T-cell (primary cell): ENCODE results near the gene NYAP2. TPM values are rescaled to one million over a fixed set of nuclear protein-coding genes. Genes with fewer than 3 reads are reported as not detected.

Experiments
- ATAC-seq, 4 experiments: fragments of 200-7000 bp in 3 of 4; fragments of 150-1000 bp in 1 of 4; cut with Tn5 transposase; replicated peaks in 1 of 4; 1 replicate in 3 of 4; 2 replicates in 1 of 4; pipeline ENCODE4 v1.10.0; 2021; ENCODE audit warnings: moderate library complexity in 3 of 4, mild to moderate bottlenecking in 2 of 4, moderate number of reproducible peaks in 1 of 4
- CTCF ChIA-PET, 2 donors: fragments of 300-600 bp; sonication (Branson Sonifier 250); formaldehyde crosslinking; loops; one replicate each; lab custom pipeline; 2022; ENCODE audit warnings: antibody characterized with exemption in 2 of 2; lab: Charles Lee
- POLR2A ChIA-PET, 2 donors: fragments of 300-600 bp; sonication (Branson Sonifier 250); formaldehyde crosslinking; loops; one replicate each; lab custom pipeline; 2022; ENCODE audit warnings: antibody characterized with exemption in 2 of 2; lab: Charles Lee
- DNase-seq, 35 experiments: peaks; one replicate each; pipeline versions ENCODE4 v3.0.0 to v3.0.0-alpha.2; 2013 to 2023
- H3K27ac ChIP-seq: one replicate; pipeline ENCODE4 v1.5.1; 2013; ENCODE audit warnings: low read length
- H3K27me3 ChIP-seq, 2 experiments: replicated peaks in 1 of 2; 1 replicate in 1 of 2; 2 replicates in 1 of 2; pipeline versions ENCODE4 v1.6.1 to v1.7.0; 2013; ENCODE audit warnings: low read length in 1 of 2, mixed read lengths in 1 of 2; ENCODE audit not compliant: control insufficient read depth in 2 of 2, insufficient read depth in 2 of 2; ENCODE audit errors: extremely low read depth in 1 of 2
- H3K36me3 ChIP-seq, 2 donors: 1 replicate in 1 of 2; 2 replicates in 1 of 2; pipeline versions ENCODE4 v1.6.1 to v1.7.0; 2013; ENCODE audit warnings: low read length in 1 of 2; ENCODE audit not compliant: control insufficient read depth in 2 of 2, insufficient read depth in 1 of 2; ENCODE audit errors: extremely low read depth in 1 of 2
- H3K4me1 ChIP-seq, 2 experiments: 1 replicate in 1 of 2; 2 replicates in 1 of 2; pipeline versions ENCODE4 v1.6.1 to v1.7.0; 2013; ENCODE audit warnings: low read length in 2 of 2, mixed read lengths in 1 of 2; ENCODE audit not compliant: insufficient read depth in 2 of 2, control insufficient read depth in 1 of 2; ENCODE audit errors: extremely low read depth in 1 of 2
- H3K4me3 ChIP-seq, 2 donors: 1 replicate in 1 of 2; 2 replicates in 1 of 2; pipeline versions ENCODE4 v1.5.1 to v1.7.0; 2013; ENCODE audit warnings: mild to moderate bottlenecking in 2 of 2, low read length in 1 of 2, moderate library complexity in 1 of 2; ENCODE audit not compliant: control insufficient read depth in 1 of 2; ENCODE audit errors: extremely low read depth in 1 of 2
- H3K9me3 ChIP-seq: 2 replicates; pipeline ENCODE4 v1.7.0; 2013
- H3K27ac Mint-ChIP-seq, 2 donors: one replicate each; pipeline ENCODE4 v1.8.0; 2020 to 2021; ENCODE audit warnings: mild to moderate bottlenecking in 2 of 2, mixed read lengths in 2 of 2
- H3K27me3 Mint-ChIP-seq, 2 donors: one replicate each; pipeline ENCODE4 v1.8.0; 2021 to 2022; ENCODE audit warnings: mixed read lengths in 2 of 2
- H3K36me3 Mint-ChIP-seq: one replicate; pipeline ENCODE4 v1.8.0; 2021; ENCODE audit warnings: mixed read lengths
- H3K4me1 Mint-ChIP-seq, 3 donors: one replicate each; pipeline ENCODE4 v1.8.0; 2020 to 2022; ENCODE audit warnings: mixed read lengths in 3 of 3, mild to moderate bottlenecking in 1 of 3
- H3K4me3 Mint-ChIP-seq, 3 donors: one replicate each; pipeline ENCODE4 v1.8.0; 2020 to 2022; ENCODE audit warnings: mild to moderate bottlenecking in 3 of 3, mixed read lengths in 3 of 3, moderate library complexity in 3 of 3
- H3K9me3 Mint-ChIP-seq, 3 donors: one replicate each; pipeline ENCODE4 v1.8.0; 2020 to 2022; ENCODE audit warnings: mixed read lengths in 3 of 3
- WGBS: methylation state at CpG from one replicate; pipeline ENCODE4 v1.1.5; 2013; ENCODE audit warnings: missing lambda C conversion rate; ENCODE audit not compliant: insufficient coverage; 5-methylcytosine and 5-hydroxymethylcytosine counted together
- total RNA-seq, 35 experiments: library from RNA in 6 of 35; stranded (reverse) in 6 of 35; fragments of 120-200 nt in 1 of 35; gene quantifications; one replicate each; pipeline versions ENCODE4 v1.2.1 to v1.2.4 and lab custom pipeline; 2013 to 2026

Gene NYAP2
- total RNA-seq, 5 donors from 2014 or later (not counting 1 experiment from before 2014, with no cell fraction given): 0.06 to 0.15 TPM; not detected in 3

GRCh38 chr2:225402210-225402776 is 2.8 kb downstream of the NYAP2 start:
- Histone ChIP-seq H3K27me3 (peaks cover 0 to 4% of the 10 kb centered on the region in 2 experiments), H3K36me3 (no peaks in the 10 kb centered on the region), H3K4me1 (no peaks in the 10 kb centered on the region), H3K27ac (no peak overlapping the region), H3K9me3 (no peaks in the 10 kb centered on the region), H3K4me3 (no peak overlapping the region)
- Mint-ChIP-seq H3K36me3 (no peaks in the 10 kb centered on the region), H3K9me3 (no peaks in the 10 kb centered on the region), H3K27me3 (peaks cover 25 to 44% of the 10 kb centered on the region in 2 donors), H3K27ac (no peak overlapping the region), H3K4me1 (no peaks in the 10 kb centered on the region), H3K4me3 (no peak overlapping the region)
- ATAC-seq: no peak
- WGBS: no CpG with 5 or more reads among the region's 1 CpG
- ChIA-PET POLR2A (no interaction called here), CTCF (no interaction called here)
- no peak for DNase-seq

- WGBS: 60% methylated on average over 1 of the region's 3 CpGs
- CTCF ChIA-PET: interaction anchor here in 1 of 2 donors (0.5 to 0.8 kb wide), 2 partner anchors 9 to 21 kb away, joined by 4 to 5 read pairs; no protein-coding TSS in a partner anchor
- no peaks in the 10 kb centered on the region for H3K36me3 ChIP-seq
- no peak overlapping the region for H3K4me3 Mint-ChIP-seq
- H3K9me3 Mint-ChIP-seq: no peaks in the 10 kb centered on the region
- no peaks in the 10 kb centered on the region for H3K4me1 Mint-ChIP-seq
- no peaks in the 10 kb centered on the region for H3K4me1 ChIP-seq
- H3K36me3 Mint-ChIP-seq: no peaks in the 10 kb centered on the region
- peaks cover 0 to 3% of the 10 kb centered on the region in 2 experiments for H3K27me3 ChIP-seq
- H3K27ac ChIP-seq: no peak overlapping the region
- DNase-seq (no peak), ATAC-seq (no peak)
- peaks cover 18 to 19% of the 10 kb centered on the region in 2 donors for H3K27me3 Mint-ChIP-seq
- no peak overlapping the region for H3K27ac Mint-ChIP-seq
- POLR2A ChIA-PET: no interaction called here
- H3K9me3 ChIP-seq: no peaks in the 10 kb centered on the region
- H3K4me3 ChIP-seq: no peak overlapping the region
Measured at GRCh38 chr2:225411452-225411851, 11.9 kb downstream of the NYAP2 start.

DNA sequence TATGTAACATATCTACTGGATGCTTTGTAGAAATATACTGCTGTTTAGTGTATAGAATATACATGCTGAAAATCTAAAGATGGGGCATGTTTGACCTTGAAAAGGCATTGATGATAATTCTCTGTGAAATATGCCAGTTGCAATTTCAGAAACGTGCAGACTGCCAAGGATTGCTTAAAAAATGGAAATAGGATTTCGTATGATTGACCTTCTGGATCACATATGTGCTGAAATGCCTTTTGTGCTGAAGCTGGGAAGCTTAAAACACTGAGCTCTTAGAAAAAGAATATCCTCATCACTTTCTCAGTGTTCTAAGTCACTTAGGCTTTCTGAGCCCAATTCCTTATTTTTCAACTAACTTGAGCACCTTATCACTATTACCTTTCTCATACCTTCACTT is 14.3 kb downstream of the NYAP2 start:
- Histone ChIP-seq H3K27me3 (peaks cover 0 to 3% of the 10 kb centered on the region in 2 experiments), H3K9me3 (no peaks in the 10 kb centered on the region), H3K36me3 (no peaks in the 10 kb centered on the region), H3K4me1 (no peaks in the 10 kb centered on the region), H3K4me3 (no peak overlapping the region), H3K27ac (no peak overlapping the region)
- ChIA-PET CTCF (no interaction called here), POLR2A (no interaction called here)
- DNase-seq: no peak
- 21% methylated on average over 2 of the region's 2 CpGs for WGBS
- no peak overlapping the region for H3K27ac Mint-ChIP-seq
- ATAC-seq: no peak
- no peaks in the 10 kb centered on the region for H3K4me1 Mint-ChIP-seq
- H3K27me3 Mint-ChIP-seq: peaks cover 15 to 30% of the 10 kb centered on the region in 2 donors
- no peaks in the 10 kb centered on the region for H3K9me3 Mint-ChIP-seq
- H3K36me3 Mint-ChIP-seq: no peaks in the 10 kb centered on the region
- H3K4me3 Mint-ChIP-seq: no peak overlapping the region

DNA sequence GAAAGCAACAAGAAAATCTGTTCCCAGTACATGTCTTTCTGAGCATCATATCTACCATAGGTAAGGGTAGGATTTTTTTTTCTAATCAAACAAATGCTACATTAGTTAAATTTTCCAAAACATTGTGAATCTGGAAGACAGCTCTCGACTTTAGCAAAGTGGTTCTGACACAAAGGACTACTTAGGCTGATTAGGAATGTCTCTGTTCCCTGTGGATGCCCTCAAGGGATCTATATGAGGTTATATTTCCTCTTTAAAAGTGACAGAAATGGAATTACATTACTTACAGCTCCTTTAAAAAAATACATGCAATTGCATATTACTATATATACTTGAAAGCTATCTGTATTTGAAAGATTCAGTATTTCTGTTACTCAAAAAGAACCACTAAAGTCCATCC is 15.4 kb downstream of the NYAP2 start:
- no peaks in the 10 kb centered on the region for H3K36me3 Mint-ChIP-seq
- no CpG with 5 or more reads among the region's 1 CpG for WGBS
- peaks cover 0 to 3% of the 10 kb centered on the region in 2 experiments for H3K27me3 ChIP-seq
- no peak overlapping the region for H3K27ac Mint-ChIP-seq
- no peak for DNase-seq
- no peaks in the 10 kb centered on the region for H3K9me3 ChIP-seq
- H3K4me3 ChIP-seq: no peak overlapping the region
- POLR2A ChIA-PET: interaction anchor here in 1 of 2 donors (0.5 kb wide), 1 partner anchor 19 kb away, joined by 6 read pairs; no protein-coding TSS in a partner anchor
- no peaks in the 10 kb centered on the region for H3K9me3 Mint-ChIP-seq
- H3K4me3 Mint-ChIP-seq: no peak overlapping the region
- H3K27me3 Mint-ChIP-seq: peaks cover 15 to 30% of the 10 kb centered on the region in 2 donors
- H3K4me1 ChIP-seq: no peaks in the 10 kb centered on the region
- no peak for ATAC-seq
- no peaks in the 10 kb centered on the region for H3K4me1 Mint-ChIP-seq
- H3K27ac ChIP-seq: no peak overlapping the region
- H3K36me3 ChIP-seq: no peaks in the 10 kb centered on the region
- CTCF ChIA-PET: no interaction called here

DNA sequence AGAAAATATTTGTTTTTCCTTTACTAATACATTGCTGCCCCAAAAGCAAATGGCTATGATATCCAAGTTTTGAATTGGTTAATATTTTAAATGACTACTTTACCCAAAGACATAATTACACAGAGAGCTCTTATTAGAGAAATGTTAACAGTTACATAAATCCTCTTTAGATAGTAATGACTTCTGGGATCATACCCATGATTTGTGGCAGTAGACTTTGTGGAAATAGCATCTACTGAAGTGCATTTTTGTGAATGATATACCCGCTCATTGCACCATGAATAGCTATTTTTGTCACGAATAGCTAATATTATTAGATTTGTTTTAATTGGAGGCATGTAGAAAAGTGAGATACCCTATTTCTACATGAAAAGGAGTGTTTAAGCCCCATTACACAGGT is 15.8 kb downstream of the NYAP2 start:
- ChIA-PET CTCF (no interaction called here), POLR2A (interaction anchor here in 1 of 2 donors (0.5 kb wide), 1 partner anchor 19 kb away, joined by 6 read pairs; no protein-coding TSS in a partner anchor)
- DNase-seq (no peak), ATAC-seq (no peak)
- Histone ChIP-seq H3K4me3 (no peak overlapping the region), H3K27ac (no peak overlapping the region), H3K36me3 (no peaks in the 10 kb centered on the region), H3K27me3 (peaks cover 0 to 3% of the 10 kb centered on the region in 2 experiments), H3K4me1 (no peaks in the 10 kb centered on the region), H3K9me3 (no peaks in the 10 kb centered on the region)
- Mint-ChIP-seq H3K27ac (no peak overlapping the region), H3K36me3 (no peaks in the 10 kb centered on the region), H3K4me1 (no peaks in the 10 kb centered on the region), H3K27me3 (peaks cover 15 to 30% of the 10 kb centered on the region in 2 donors), H3K9me3 (no peaks in the 10 kb centered on the region), H3K4me3 (no peak overlapping the region)
- no CpG with 5 or more reads among the region's 2 CpGs for WGBS

DNA sequence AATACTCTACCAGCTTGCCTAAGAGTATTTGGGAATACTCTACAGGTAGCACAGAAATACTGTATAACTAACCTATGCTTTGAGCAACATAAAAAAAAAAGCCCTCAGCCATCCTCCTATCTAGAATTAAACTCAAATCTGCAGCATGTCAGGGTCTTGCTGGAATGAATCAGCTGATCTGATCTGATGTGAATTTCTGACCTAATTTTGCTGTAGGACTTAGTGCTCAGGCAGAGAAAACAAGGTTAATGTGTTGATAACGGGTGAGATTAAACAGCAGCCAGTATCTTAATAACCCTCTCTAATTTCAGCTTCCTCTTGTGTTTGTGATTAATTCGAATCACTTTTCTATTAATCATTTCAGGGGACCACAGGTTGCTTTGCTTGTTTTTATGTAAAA is 16.3 kb downstream of the NYAP2 start:
- Mint-ChIP-seq H3K4me3 (no peak overlapping the region), H3K4me1 (no peaks in the 10 kb centered on the region), H3K27ac (no peak overlapping the region), H3K9me3 (no peaks in the 10 kb centered on the region), H3K27me3 (peaks cover 15 to 30% of the 10 kb centered on the region in 2 donors), H3K36me3 (no peaks in the 10 kb centered on the region)
- no peaks in the 10 kb centered on the region for H3K36me3 ChIP-seq
- no peaks in the 10 kb centered on the region for H3K4me1 ChIP-seq
- no CpG with 5 or more reads among the region's 2 CpGs for WGBS
- H3K27me3 ChIP-seq: peaks cover 0 to 3% of the 10 kb centered on the region in 2 experiments
- H3K9me3 ChIP-seq: no peaks in the 10 kb centered on the region
- H3K4me3 ChIP-seq: no peak overlapping the region
- ChIA-PET POLR2A (no interaction called here), CTCF (no interaction called here)
- DNase-seq: no peak
- H3K27ac ChIP-seq: no peak overlapping the region
- ATAC-seq: no peak
